ENCODE measurements around the gene LIMA1. TPM values are rescaled to one million over a fixed set of nuclear protein-coding genes. Genes with fewer than 3 reads are reported as not detected.

LIMA1 gene
- total RNA-seq, 2 donors from 2014 or later = 20.7 to 28.3 TPM

GRCh38 chr12:50287271-50287670 lies 4.0 kb upstream of the LIMA1 start:
- TF ChIP-seq, protein P1, sequence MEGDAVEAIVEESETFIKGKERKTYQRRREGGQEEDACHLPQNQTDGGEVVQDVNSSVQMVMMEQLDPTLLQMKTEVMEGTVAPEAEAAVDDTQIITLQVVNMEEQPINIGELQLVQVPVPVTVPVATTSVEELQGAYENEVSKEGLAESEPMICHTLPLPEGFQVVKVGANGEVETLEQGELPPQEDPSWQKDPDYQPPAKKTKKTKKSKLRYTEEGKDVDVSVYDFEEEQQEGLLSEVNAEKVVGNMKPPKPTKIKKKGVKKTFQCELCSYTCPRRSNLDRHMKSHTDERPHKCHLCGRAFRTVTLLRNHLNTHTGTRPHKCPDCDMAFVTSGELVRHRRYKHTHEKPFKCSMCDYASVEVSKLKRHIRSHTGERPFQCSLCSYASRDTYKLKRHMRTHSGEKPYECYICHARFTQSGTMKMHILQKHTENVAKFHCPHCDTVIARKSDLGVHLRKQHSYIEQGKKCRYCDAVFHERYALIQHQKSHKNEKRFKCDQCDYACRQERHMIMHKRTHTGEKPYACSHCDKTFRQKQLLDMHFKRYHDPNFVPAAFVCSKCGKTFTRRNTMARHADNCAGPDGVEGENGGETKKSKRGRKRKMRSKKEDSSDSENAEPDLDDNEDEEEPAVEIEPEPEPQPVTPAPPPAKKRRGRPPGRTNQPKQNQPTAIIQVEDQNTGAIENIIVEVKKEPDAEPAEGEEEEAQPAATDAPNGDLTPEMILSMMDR (IDR thresholded peaks at IDR 0.05) = no peak
- H3K36me3 ChIP-seq = no peaks in the 10 kb centered on the region
- peaks cover 0 to 18% of the 10 kb centered on the region in 2 donors for H3K4me1 ChIP-seq
- no peak overlapping the region for H3K27ac ChIP-seq
- H3K9me3 ChIP-seq = peaks cover 0 to 3% of the 10 kb centered on the region in 2 donors
- DNase-seq (ENCODE audit: low spot score) = no peak
- H3K4me3 ChIP-seq = no peak overlapping the region
- H3K27me3 ChIP-seq = no peaks in the 10 kb centered on the region

DNA sequence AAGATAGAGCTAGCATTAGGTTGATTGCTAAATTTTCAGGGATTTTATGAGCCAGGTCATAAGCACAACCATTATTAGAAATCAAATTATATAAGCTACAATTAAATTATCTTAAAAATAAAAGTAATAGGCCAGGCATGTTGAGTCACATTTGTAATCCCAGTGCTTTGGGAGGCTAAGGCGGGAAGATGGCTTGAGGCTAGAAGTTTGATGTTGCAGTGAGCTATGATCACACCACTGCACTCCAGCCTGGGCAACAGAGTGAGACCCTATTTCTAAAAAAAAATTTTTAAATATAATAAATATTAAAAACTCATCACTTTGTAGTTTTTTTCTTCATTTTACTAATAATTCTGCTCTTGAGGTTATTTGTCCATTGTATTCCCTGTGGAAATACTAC lies 1.9 kb upstream of the LIMA1 start:
- Histone ChIP-seq H3K36me3 (no peaks in the 10 kb centered on the region), H3K27ac (no peak overlapping the region), H3K27me3 (no peaks in the 10 kb centered on the region), H3K4me3 (no peak overlapping the region), H3K9me3 (no peaks in the 10 kb centered on the region), H3K4me1 (peaks cover 0 to 24% of the 10 kb centered on the region in 2 donors)
- TF ChIP-seq, protein P1 (IDR thresholded peaks at IDR 0.05) = no peak
- DNase-seq (ENCODE audit: low spot score) = no peak

DNA sequence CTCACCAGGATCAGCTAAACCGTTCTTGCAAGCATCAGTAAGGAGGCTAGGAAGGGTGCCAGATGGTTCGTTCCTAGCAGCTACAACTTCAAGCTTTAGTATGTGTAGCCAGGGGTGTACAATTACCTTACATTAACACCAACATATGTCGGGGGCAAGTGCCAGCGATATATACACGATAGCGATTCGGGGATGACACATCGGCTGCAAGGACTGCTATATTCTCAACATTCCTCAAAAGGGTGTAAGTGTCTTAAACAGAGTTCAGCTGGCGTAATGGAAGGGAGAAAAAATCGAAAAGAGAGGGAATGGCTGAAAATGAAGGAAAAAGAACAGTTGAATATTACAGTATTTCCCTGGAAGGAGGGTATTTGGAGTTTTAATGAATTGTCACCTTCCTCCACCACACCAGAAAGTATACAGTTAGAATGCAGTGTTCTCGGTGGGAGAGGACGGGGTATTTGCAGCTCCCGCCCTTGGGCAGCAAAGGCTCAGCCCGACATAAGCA lies 545 bp downstream of the LIMA1 start:
- Histone ChIP-seq H3K36me3 (no peaks in the 10 kb centered on the region), H3K27me3 (no peaks in the 10 kb centered on the region), H3K4me1 (peaks cover 0 to 24% of the 10 kb centered on the region in 2 donors), H3K4me3 (peak overlapping the region; percentile 94 to 97), H3K9me3 (no peaks in the 10 kb centered on the region), H3K27ac (peak overlapping the region; percentile 79 to 86)
- TF ChIP-seq, protein P1 (IDR thresholded peaks at IDR 0.05) = no peak
- DNase-seq (ENCODE audit: low spot score) = no peak

DNA sequence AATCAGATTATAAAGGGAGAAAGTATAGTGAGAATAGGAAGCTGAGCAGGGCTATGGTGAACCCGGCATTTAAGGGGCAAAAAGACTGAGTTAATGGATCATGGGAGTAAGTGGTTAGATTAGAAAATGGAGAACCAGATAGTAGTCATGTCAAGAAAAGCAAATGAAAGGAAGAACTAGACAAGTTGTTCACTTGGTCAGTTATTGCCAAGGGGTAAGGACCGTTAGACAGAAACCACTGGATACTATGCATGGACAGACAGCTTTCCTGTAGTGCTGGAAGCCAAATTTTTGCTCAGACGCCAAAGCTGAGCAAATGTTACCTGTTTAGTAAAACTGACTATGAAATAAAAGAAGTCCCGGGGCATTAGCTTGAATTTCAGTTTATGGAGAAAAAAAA lies 3.8 kb downstream of the LIMA1 start:
- H3K4me3 ChIP-seq = no peak overlapping the region
- TF ChIP-seq, protein P1 (IDR thresholded peaks at IDR 0.05) = no peak
- DNase-seq (ENCODE audit: low spot score) = no peak
- peaks cover 0 to 30% of the 10 kb centered on the region in 2 donors for H3K4me1 ChIP-seq
- H3K36me3 ChIP-seq = no peaks in the 10 kb centered on the region
- H3K27me3 ChIP-seq = no peaks in the 10 kb centered on the region
- H3K27ac ChIP-seq = no peak overlapping the region
- no peaks in the 10 kb centered on the region for H3K9me3 ChIP-seq

GRCh38 chr12:50276912-50277671 lies 6.2 kb downstream of the LIMA1 start:
- Histone ChIP-seq H3K4me1 (peaks cover 0 to 14% of the 10 kb centered on the region in 2 donors), H3K27me3 (no peaks in the 10 kb centered on the region), H3K27ac (no peak overlapping the region), H3K9me3 (no peaks in the 10 kb centered on the region), H3K4me3 (no peak overlapping the region), H3K36me3 (no peaks in the 10 kb centered on the region)
- no peak for DNase-seq (ENCODE audit: low spot score)
- TF ChIP-seq, protein P1 (IDR thresholded peaks at IDR 0.05) = no peak
